Spinal cord (tissue), 10 donors: ENCODE measurements around the gene NOX1. TPM values are rescaled to one million over a fixed set of nuclear protein-coding genes. Genes with fewer than 3 reads are reported as not detected.

ENCODE experiments used
- DNase-seq, 6 donors: peaks; one replicate each; pipeline versions ENCODE4 v3.0.0 to v3.0.0-alpha.2; 2013 to 2015; ENCODE audit warnings: low spot score in 6 of 6, low read depth in 4 of 6
- H3K27ac ChIP-seq: one replicate; pipeline ENCODE4 v1.5.1; 2013; ENCODE audit warnings: low read depth, low read length, control low read depth
- H3K27me3 ChIP-seq: one replicate; pipeline ENCODE4 v1.6.1; 2013; ENCODE audit warnings: low read length; ENCODE audit not compliant: control insufficient read depth, insufficient read depth
- H3K36me3 ChIP-seq: one replicate; pipeline ENCODE4 v1.6.1; 2013; ENCODE audit warnings: low read length; ENCODE audit not compliant: control insufficient read depth, insufficient read depth
- H3K4me1 ChIP-seq: one replicate; pipeline ENCODE4 v1.6.1; 2013; ENCODE audit warnings: low read length; ENCODE audit not compliant: control insufficient read depth, insufficient read depth
- H3K4me3 ChIP-seq: one replicate; pipeline ENCODE4 v1.5.1; 2013; ENCODE audit warnings: low read depth, low read length, control low read depth
- H3K9me3 ChIP-seq: one replicate; pipeline ENCODE4 v1.6.1; 2013; ENCODE audit warnings: low read length; ENCODE audit not compliant: control insufficient read depth, insufficient read depth
- WGBS: methylation state at CpG from one replicate; pipeline ENCODE4 v1.1.5; 2013; ENCODE audit warnings: missing lambda C conversion rate; ENCODE audit not compliant: insufficient coverage; 5-methylcytosine and 5-hydroxymethylcytosine counted together
- long read RNA-seq, 4 donors: transcript quantifications; one replicate each; lab custom pipeline, GENCODE V29; 2026
- polyA plus RNA-seq, 2 donors: library from polyadenylated mRNA; unstranded; fragments of 120-200 nt; gene quantifications; one replicate each; pipeline ENCODE4 v1.2.1, GENCODE V29; 2013; ENCODE audit not compliant: insufficient read length in 2 of 2
- total RNA-seq, 2 donors: library from RNA; depleted of rRNA in 1 of 2; stranded (reverse); fragments of 120-200 nt in 1 of 2; fragments of >200 nt in 1 of 2; gene quantifications; one replicate each; pipeline versions ENCODE4 v1.2.3 to v1.2.4, GENCODE V29; 2013 to 2014
- donor health status: healthy.

NOX1 gene
- total RNA-seq (not detected), polyA plus RNA-seq (under 1 TPM; 0.84 to 0.87 TPM)
- long read RNA-seq, donor 1, result 0 reads
- long read RNA-seq, donor 2, result 0 reads
- long read RNA-seq, donor 3, result 0 reads
- long read RNA-seq, donor 4, result 0 reads

GRCh38 chrX:100874325-100874724 is at the start of gene NOX1:
Gene NOX1, minus strand, starts transcription at chrX:100874359. Its CDS starts 220 bp downstream, at chrX:100874139.
- no peak for DNase-seq
- H3K4me3 ChIP-seq, result no peak within 1 kb of the TSS
- H3K27me3 ChIP-seq, result no peaks in the 10 kb centered on the region
- H3K4me1 ChIP-seq, result no peaks in the 10 kb centered on the region
- no peaks in the 10 kb centered on the region for H3K9me3 ChIP-seq
- H3K27ac ChIP-seq, result no peak within 1 kb of the TSS
- no peaks in the 10 kb centered on the region for H3K36me3 ChIP-seq
- 62% methylated on average over 2 of the region's 2 CpGs for WGBS

GRCh38 chrX:100915562-100915961 is 41.4 kb upstream of the NOX1 start:
- no CpG with 5 or more reads among the region's 2 CpGs for WGBS
- H3K27ac ChIP-seq, result no peak overlapping the region
- H3K4me1 ChIP-seq, result no peaks in the 10 kb centered on the region
- no peaks in the 10 kb centered on the region for H3K36me3 ChIP-seq
- peaks cover 2% of the 10 kb centered on the region for H3K27me3 ChIP-seq
- no peaks in the 10 kb centered on the region for H3K9me3 ChIP-seq
- no peak overlapping the region for H3K4me3 ChIP-seq
- no peak for DNase-seq

- Histone ChIP-seq H3K4me3 (no peak overlapping the region), H3K27ac (no peak overlapping the region), H3K36me3 (no peaks in the 10 kb centered on the region), H3K27me3 (peaks cover 4% of the 10 kb centered on the region), H3K4me1 (no peaks in the 10 kb centered on the region), H3K9me3 (no peaks in the 10 kb centered on the region)
- WGBS, result 75% methylated on average over 1 of the region's 3 CpGs
- DNase-seq, result no peak
These were observed 39.0 kb upstream of the NOX1 start for GRCh38 chrX:100913111-100913510.

- Histone ChIP-seq H3K27me3 (peaks cover 4% of the 10 kb centered on the region), H3K36me3 (no peaks in the 10 kb centered on the region), H3K9me3 (no peaks in the 10 kb centered on the region), H3K4me3 (no peak overlapping the region), H3K4me1 (no peaks in the 10 kb centered on the region), H3K27ac (no peak overlapping the region)
- no CpG with 5 or more reads among the region's 1 CpG for WGBS
- no peak for DNase-seq
These were observed 37.6 kb upstream of the NOX1 start for GRCh38 chrX:100911731-100912130.

GRCh38 chrX:100905620-100906019 is 31.5 kb upstream of the NOX1 start:
- Histone ChIP-seq H3K4me3 (no peak overlapping the region), H3K4me1 (no peaks in the 10 kb centered on the region), H3K36me3 (no peaks in the 10 kb centered on the region), H3K9me3 (no peaks in the 10 kb centered on the region), H3K27me3 (peaks cover 2% of the 10 kb centered on the region), H3K27ac (no peak overlapping the region)
- DNase-seq, result no peak

- Histone ChIP-seq H3K27ac (no peak overlapping the region), H3K4me1 (no peaks in the 10 kb centered on the region), H3K4me3 (no peak overlapping the region), H3K9me3 (no peaks in the 10 kb centered on the region), H3K27me3 (peaks cover 2% of the 10 kb centered on the region), H3K36me3 (no peaks in the 10 kb centered on the region)
- 71% methylated on average over 1 of the region's 2 CpGs for WGBS
- DNase-seq, result no peak
These were observed 30.3 kb upstream of the NOX1 start for GRCh38 chrX:100904433-100904832.

- peak in 2 of 6 donors; percentile 12 to 40 for DNase-seq
- Histone ChIP-seq H3K4me3 (no peak overlapping the region), H3K27me3 (no peaks in the 10 kb centered on the region), H3K9me3 (no peaks in the 10 kb centered on the region), H3K27ac (no peak overlapping the region), H3K4me1 (no peaks in the 10 kb centered on the region), H3K36me3 (no peaks in the 10 kb centered on the region)
- 25% methylated on average over 5 of the region's 5 CpGs for WGBS
These were observed 21.4 kb upstream of the NOX1 start for GRCh38 chrX:100895365-100896075.

- DNase-seq, result no peak
- no peaks in the 10 kb centered on the region for H3K4me1 ChIP-seq
- H3K4me3 ChIP-seq, result no peak overlapping the region
- H3K36me3 ChIP-seq, result no peaks in the 10 kb centered on the region
- no CpG with 5 or more reads among the region's 4 CpGs for WGBS
- H3K9me3 ChIP-seq, result no peaks in the 10 kb centered on the region
- no peaks in the 10 kb centered on the region for H3K27me3 ChIP-seq
- H3K27ac ChIP-seq, result no peak overlapping the region
These were observed 9.5 kb upstream of the NOX1 start for GRCh38 chrX:100883654-100884053.

GRCh38 chrX:100880368-100880767 is 6.2 kb upstream of the NOX1 start:
- H3K4me1 ChIP-seq, result no peaks in the 10 kb centered on the region
- WGBS, result 80% methylated on average over 1 of the region's 2 CpGs
- no peak for DNase-seq
- H3K27me3 ChIP-seq, result no peaks in the 10 kb centered on the region
- H3K9me3 ChIP-seq, result no peaks in the 10 kb centered on the region
- H3K4me3 ChIP-seq, result no peak overlapping the region
- H3K36me3 ChIP-seq, result no peaks in the 10 kb centered on the region
- no peak overlapping the region for H3K27ac ChIP-seq
